HG03521 (cell line): ENCODE measurements around the gene ZNF154.
A peak's percentile ranks its signal among the peaks of the same experiment; 100 is the strongest.
"Not testable (repeated sequence)": the region's sequence is repeated elsewhere in the genome, so short reads cannot be mapped to it uniquely, and the experiment has no call there.

Experiments used
- ATAC-seq: cut with Tn5 transposase; IDR thresholded peaks from one replicate; pipeline ENCODE4 v1.9.1; 2021; ENCODE audit warnings: mild to moderate bottlenecking, moderate library complexity; ENCODE audit not compliant: unreplicated experiment

ZNF154 gene

GRCh38 chr19:57708641-57709361, at the start of gene ZNF154:
ZNF154 (minus strand) TSS chr19:57709204; CDS start chr19:57708971, 233 bp downstream.
- ATAC-seq: no peak

GRCh38 chr19:57757941-57758340, 48.9 kb upstream of the ZNF154 start:
- no peak for ATAC-seq

- no peak for ATAC-seq
These were observed 46.0 kb upstream of the ZNF154 start for GRCh38 chr19:57755031-57755430.

GRCh38 chr19:57754091-57754673, 45.2 kb upstream of the ZNF154 start:
- ATAC-seq: no peak

- no peak for ATAC-seq
These were observed 39.0 kb upstream of the ZNF154 start for GRCh38 chr19:57748029-57748428.

- ATAC-seq: no peak
These were observed 38.4 kb upstream of the ZNF154 start for GRCh38 chr19:57747472-57747807.

GRCh38 chr19:57746580-57747471, 37.8 kb upstream of the ZNF154 start, which contains the start of gene ZNF776:
ZNF776 (plus strand) TSS chr19:57746815; CDS start chr19:57747059, 244 bp downstream.
- peak; percentile 94 for ATAC-seq

- ATAC-seq: not testable (repeated sequence)
These were observed 29.8 kb upstream of the ZNF154 start for GRCh38 chr19:57738770-57739169.

- ATAC-seq: not testable (repeated sequence)
These were observed 29.3 kb upstream of the ZNF154 start for GRCh38 chr19:57738320-57738719.

- ATAC-seq: no peak
These were observed 11.9 kb upstream of the ZNF154 start for GRCh38 chr19:57720878-57721277.

- ATAC-seq: no peak
These were observed 11.0 kb upstream of the ZNF154 start for GRCh38 chr19:57719901-57720519.

- ATAC-seq: no peak
These were observed 10.4 kb upstream of the ZNF154 start for GRCh38 chr19:57719424-57719823.

GRCh38 chr19:57712222-57712621, 3.2 kb upstream of the ZNF154 start:
- no peak for ATAC-seq

GRCh38 chr19:57709616-57710015, 612 bp upstream of the ZNF154 start:
- ATAC-seq: no peak

- no peak for ATAC-seq
These were observed 2.7 kb downstream of the ZNF154 start for GRCh38 chr19:57706346-57706745.

- ATAC-seq: no peak
These were observed 7.4 kb downstream of the ZNF154 start for GRCh38 chr19:57701625-57702024.

GRCh38 chr19:57689750-57690149, 19.3 kb downstream of the ZNF154 start:
- ATAC-seq: no peak

GRCh38 chr19:57688011-57688763, 20.8 kb downstream of the ZNF154 start:
- no peak for ATAC-seq

- no peak for ATAC-seq
These were observed 21.5 kb downstream of the ZNF154 start for GRCh38 chr19:57687363-57688010.

GRCh38 chr19:57686727-57687126, 22.3 kb downstream of the ZNF154 start:
- ATAC-seq: no peak
